Measurements from ENCODE around the gene FOCAD. TPM values are rescaled to one million over a fixed set of nuclear protein-coding genes. Genes with fewer than 3 reads are reported as not detected.

Gene FOCAD
- total RNA-seq, 2 experiments from 2014 or later = 37.3 to 42.8 TPM

DNA sequence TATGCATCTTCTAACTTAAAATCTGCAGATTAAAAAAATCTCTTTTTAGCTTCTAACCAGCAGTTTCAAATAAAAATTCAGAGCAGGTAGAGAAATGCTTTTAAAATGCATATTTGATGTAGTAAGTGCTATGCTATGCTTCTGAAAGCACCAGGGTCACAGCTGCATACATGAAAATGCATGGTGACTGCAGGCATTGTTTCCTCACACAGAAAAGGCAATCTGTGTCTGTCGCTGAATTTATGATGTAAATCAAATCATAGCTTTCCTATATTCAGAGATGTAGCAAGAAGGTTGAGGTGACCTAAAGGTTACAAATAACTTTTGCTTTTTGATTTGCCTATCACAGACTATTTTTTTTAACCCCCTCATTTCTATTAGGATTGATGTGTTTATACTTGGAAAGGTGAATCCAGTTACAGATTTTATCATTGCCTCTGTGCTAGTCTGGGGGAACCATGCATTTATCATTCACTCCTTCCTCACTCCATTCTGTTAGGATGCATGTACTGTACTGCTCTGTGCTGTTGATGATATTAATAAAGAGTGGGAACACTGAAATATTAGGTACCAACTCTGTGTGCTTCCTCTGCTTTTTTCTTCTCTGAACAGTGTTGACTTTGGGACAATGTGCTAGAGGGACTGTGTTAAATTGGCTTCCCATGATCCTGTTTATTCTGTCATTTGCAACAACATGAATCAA lies 65.6 kb downstream of the FOCAD start:
- H3K4me1 Mint-ChIP-seq (ENCODE audit: low read depth) = no peaks in the 10 kb centered on the region
- ATAC-seq = no peak
- H3K9me3 Mint-ChIP-seq = no peaks in the 10 kb centered on the region
- H3K4me3 Mint-ChIP-seq = no peak overlapping the region
- intact Hi-C loops (cut with micrococcal nuclease) = no loop called here
- DNase-seq = no peak
- CTCF ChIA-PET = no interaction called here
- H3K27ac Mint-ChIP-seq = no peak overlapping the region
- H3K27me3 Mint-ChIP-seq = no peaks in the 10 kb centered on the region
- POLR2A ChIA-PET = no interaction called here
- no peak for TF ChIP-seq CTCF (IDR thresholded peaks at IDR 0.05)
- peaks cover 2% of the 10 kb centered on the region for H3K36me3 Mint-ChIP-seq (ENCODE audit: low read depth)

- ChIA-PET POLR2A (no interaction called here), CTCF (no interaction called here)
- TF ChIP-seq CTCF (IDR thresholded peaks at IDR 0.05) = no peak
- DNase-seq (no peak), ATAC-seq (no peak)
- no peaks in the 10 kb centered on the region for H3K27me3 Mint-ChIP-seq
- no peaks in the 10 kb centered on the region for H3K9me3 Mint-ChIP-seq
- H3K27ac Mint-ChIP-seq = no peak overlapping the region
- H3K4me3 Mint-ChIP-seq = no peak overlapping the region
- H3K36me3 Mint-ChIP-seq (ENCODE audit: low read depth) = peaks cover 8% of the 10 kb centered on the region
- intact Hi-C loops (cut with micrococcal nuclease) = no loop called here
- H3K4me1 Mint-ChIP-seq (ENCODE audit: low read depth) = no peaks in the 10 kb centered on the region
Observed at GRCh38 chr9:20753761-20754160, 69.7 kb downstream of the FOCAD start.

- DNase-seq (no peak), ATAC-seq (no peak)
- Mint-ChIP-seq H3K4me1 (ENCODE audit: low read depth) (no peaks in the 10 kb centered on the region), H3K36me3 (ENCODE audit: low read depth) (peaks cover 10% of the 10 kb centered on the region), H3K4me3 (no peak overlapping the region), H3K27me3 (no peaks in the 10 kb centered on the region), H3K27ac (no peak overlapping the region), H3K9me3 (no peaks in the 10 kb centered on the region)
- TF ChIP-seq CTCF (IDR thresholded peaks at IDR 0.05) = no peak
- POLR2A ChIA-PET = no interaction called here
- CTCF ChIA-PET = no interaction called here
- intact Hi-C loops (cut with micrococcal nuclease) = no loop called here
Observed at GRCh38 chr9:20754556-20754955, 70.5 kb downstream of the FOCAD start.

GRCh38 chr9:20760246-20760891 lies 76.3 kb downstream of the FOCAD start:
- Mint-ChIP-seq H3K27me3 (no peaks in the 10 kb centered on the region), H3K27ac (no peak overlapping the region), H3K36me3 (ENCODE audit: low read depth) (peaks cover 18% of the 10 kb centered on the region), H3K9me3 (no peaks in the 10 kb centered on the region), H3K4me1 (ENCODE audit: low read depth) (no peaks in the 10 kb centered on the region), H3K4me3 (no peak overlapping the region)
- CTCF ChIA-PET = no interaction called here
- POLR2A ChIA-PET = no interaction called here
- TF ChIP-seq CTCF (IDR thresholded peaks at IDR 0.05) = no peak
- no peak for ATAC-seq
- intact Hi-C loops (cut with micrococcal nuclease) = no loop called here
- no peak for DNase-seq

- Mint-ChIP-seq H3K27ac (no peak overlapping the region), H3K9me3 (peaks cover 3% of the 10 kb centered on the region), H3K27me3 (no peaks in the 10 kb centered on the region), H3K4me3 (no peak overlapping the region), H3K4me1 (ENCODE audit: low read depth) (peaks cover 2% of the 10 kb centered on the region), H3K36me3 (ENCODE audit: low read depth) (peaks cover 39% of the 10 kb centered on the region)
- DNase-seq (no peak), ATAC-seq (no peak)
- intact Hi-C loops (cut with micrococcal nuclease) = no loop called here
- POLR2A ChIA-PET = no interaction called here
- no peak for TF ChIP-seq CTCF (IDR thresholded peaks at IDR 0.05)
- CTCF ChIA-PET = no interaction called here
Observed at GRCh38 chr9:20770947-20771346, 86.9 kb downstream of the FOCAD start.
